NT2/D1 (cell line): ENCODE measurements around the gene KDM6B.

Experiments
- SUZ12 ChIP-seq: IDR thresholded peaks from 2 replicates; pipeline ENCODE4 v1.6.1; 2011; ENCODE audit not compliant: insufficient read length, insufficient read depth; ENCODE audit errors: extremely low read depth
- YY1 ChIP-seq: IDR thresholded peaks from 2 replicates; pipeline ENCODE4 v1.6.1; 2011; ENCODE audit not compliant: insufficient read length, insufficient read depth
- ZNF274 ChIP-seq: IDR thresholded peaks from 2 replicates; pipeline ENCODE4 v1.6.1; 2011; ENCODE audit warnings: mild to moderate bottlenecking, low read depth, low read length

DNA sequence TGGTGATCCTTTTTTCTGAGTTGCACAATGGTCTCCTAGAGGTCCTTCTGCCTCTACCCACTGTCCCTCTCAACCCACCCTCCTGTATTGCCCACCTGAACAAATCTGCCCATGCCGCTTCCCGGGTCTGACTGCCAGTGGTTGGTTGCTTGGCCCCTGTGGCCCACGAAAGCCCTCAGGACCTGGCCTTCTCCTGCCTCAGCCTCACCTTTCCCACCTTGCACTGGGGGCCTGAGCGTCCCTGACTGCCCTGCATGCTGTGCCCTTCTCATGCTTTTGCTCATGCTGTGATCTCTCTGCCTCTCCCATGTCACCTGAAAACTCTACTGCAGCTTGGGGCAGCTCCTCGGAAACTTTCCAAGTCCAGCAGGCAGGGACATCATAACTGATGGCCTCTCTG, 13.8 kb upstream of the KDM6B start:
- no peak for TF ChIP-seq YY1
- TF ChIP-seq ZNF274: no peak
- no peak for TF ChIP-seq SUZ12
